PC-9 (cell line): Measurements from ENCODE around the gene COL5A1. TPM values are rescaled to one million over a fixed set of nuclear protein-coding genes. Genes with fewer than 3 reads are reported as not detected.

Experiments used
- BruUV-seq: library from RNA; stranded (reverse); fragments of 400-500 nt; replicated peaks from 2 replicates; lab custom pipeline; 2021; lab: Mats Ljungman, UMichigan
- CTCF ChIA-PET: fragments of 300-600 bp; sonication (Branson Sonifier 250); formaldehyde crosslinking; loops from one replicate; lab custom pipeline; 2022; ENCODE audit warnings: antibody characterized with exemption; lab: Charles Lee
- POLR2A ChIA-PET: fragments of 300-600 bp; sonication (Branson Sonifier 250); formaldehyde crosslinking; loops from one replicate; lab custom pipeline; 2022; ENCODE audit warnings: antibody characterized with exemption; ENCODE audit not compliant: unreplicated experiment; lab: Charles Lee
- DNase-seq, 2 experiments: peaks; one replicate each; pipeline versions ENCODE4 v3.0.0 to v3.0.0-alpha.2; 2015 to 2022; ENCODE audit warnings: mixed read lengths in 1 of 2
- H2AFZ ChIP-seq: fragments of 200-600 bp; sonication (generic); 2 replicates; pipeline ENCODE4 v1.8.1; 2017; ENCODE audit warnings: antibody characterized with exemption
- H3F3A ChIP-seq: fragments of 200-600 bp; sonication (generic); 2 replicates; pipeline ENCODE4 v1.8.1; 2017; ENCODE audit warnings: antibody characterized with exemption, mild to moderate bottlenecking, low read depth; ENCODE audit not compliant: insufficient read depth
- H3K27ac ChIP-seq: fragments of 200-600 bp; sonication (generic); 2 replicates; pipeline ENCODE4 v1.6.1; 2016; ENCODE audit warnings: mixed run types
- H3K27me3 ChIP-seq: fragments of 200-600 bp; sonication (generic); 2 replicates; pipeline ENCODE4 v1.6.1; 2016; ENCODE audit warnings: low read depth, mixed run types; ENCODE audit not compliant: insufficient read depth
- H3K36me3 ChIP-seq: fragments of 200-600 bp; sonication (generic); 2 replicates; pipeline ENCODE4 v1.6.1; 2016; ENCODE audit warnings: low read depth, mixed run types
- H3K4me1 ChIP-seq: fragments of 200-600 bp; sonication (generic); replicated peaks from 2 replicates; pipeline ENCODE4 v1.6.1; 2016; ENCODE audit warnings: mixed run types; ENCODE audit not compliant: insufficient read depth
- H3K4me2 ChIP-seq: fragments of 200-600 bp; sonication (generic); 2 replicates; pipeline ENCODE4 v1.6.1; 2017; ENCODE audit warnings: mixed run types
- H3K4me3 ChIP-seq: fragments of 200-600 bp; sonication (generic); 2 replicates; pipeline ENCODE4 v1.6.1; 2016; ENCODE audit warnings: mixed run types
- H3K79me2 ChIP-seq: fragments of 200-600 bp; sonication (generic); 2 replicates; pipeline ENCODE4 v1.6.1; 2017; ENCODE audit warnings: low read depth, mixed run types
- H3K9me2 ChIP-seq: fragments of 200-600 bp; sonication (generic); 2 replicates; pipeline ENCODE4 v1.8.1; 2017; ENCODE audit warnings: mild to moderate bottlenecking; ENCODE audit not compliant: insufficient read depth
- H3K9me3 ChIP-seq: fragments of 200-600 bp; sonication (generic); 2 replicates; pipeline ENCODE4 v1.8.1; 2016; ENCODE audit warnings: low read depth; ENCODE audit not compliant: insufficient read depth
- H4K20me1 ChIP-seq: fragments of 200-600 bp; sonication (generic); 2 replicates; pipeline ENCODE4 v1.8.1; 2017; ENCODE audit not compliant: insufficient read depth
- CTCF ChIP-seq: fragments of 200-600 bp; sonication (generic); conservative IDR thresholded peaks from 2 replicates; pipeline ENCODE4 v1.6.1; 2017; ENCODE audit warnings: mixed run types, antibody characterized with exemption, mild to moderate bottlenecking, moderate library complexity
- EZH2 ChIP-seq: fragments of 200-600 bp; sonication (generic); IDR thresholded peaks from 2 replicates; pipeline ENCODE4 v1.8.0; 2017; ENCODE audit warnings: antibody characterized with exemption, low read depth
- intact Hi-C: fragments of 100-400 bp; cut with micrococcal nuclease; formaldehyde crosslinking; loops from one replicate; pipeline ENCODE4 v1.10.0; 2022; ENCODE audit not compliant: unreplicated experiment
- total RNA-seq: library from RNA; stranded (reverse); gene quantifications from 2 replicates; pipeline ENCODE4 v1.2.3, GENCODE V29; 2021

Gene COL5A1
- total RNA-seq, 1 experiment from 2014 or later: 15.2 TPM

- Histone ChIP-seq H3K79me2 (no peaks in the 10 kb centered on the region), H3F3A (no peaks in the 10 kb centered on the region), H3K4me2 (no peak overlapping the region), H3K4me1 (no peaks in the 10 kb centered on the region), H3K9me2 (no peaks in the 10 kb centered on the region), H2AFZ (no peak overlapping the region), H3K4me3 (no peak overlapping the region), H3K27me3 (peaks cover 94% of the 10 kb centered on the region), H3K9me3 (no peaks in the 10 kb centered on the region), H4K20me1 (no peaks in the 10 kb centered on the region), H3K27ac (no peak overlapping the region), H3K36me3 (no peaks in the 10 kb centered on the region)
- ChIA-PET CTCF (no interaction called here), POLR2A (no interaction called here)
- DNase-seq: no peak
- intact Hi-C loops: no loop called here
- BruUV-seq: no TSS peak
- no peak for TF ChIP-seq CTCF
- no peak for TF ChIP-seq EZH2
Measured at GRCh38 chr9:134812343-134812673, 170.7 kb downstream of the COL5A1 start.

DNA sequence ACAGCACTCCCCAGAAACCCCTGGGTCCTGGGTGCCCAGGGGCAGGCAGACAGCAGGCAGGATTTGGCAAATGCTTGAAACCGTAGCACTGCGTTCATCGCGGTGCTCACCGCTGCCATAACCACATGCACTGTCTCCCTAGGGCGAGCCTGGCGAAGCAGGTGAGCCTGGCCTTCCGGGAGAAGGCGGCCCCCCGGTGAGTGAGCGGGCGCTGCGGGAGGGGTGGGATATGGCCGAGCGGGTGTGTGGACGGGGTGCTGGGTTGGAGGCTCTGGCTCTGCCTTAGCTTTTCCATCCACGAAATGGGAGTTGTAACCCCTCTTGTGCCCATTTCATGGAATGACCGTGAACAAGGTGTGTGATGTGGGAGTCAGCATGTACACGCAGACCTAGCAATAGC, 172.2 kb downstream of the COL5A1 start:
- Histone ChIP-seq H4K20me1 (no peaks in the 10 kb centered on the region), H3K4me3 (no peak overlapping the region), H3K4me1 (no peaks in the 10 kb centered on the region), H3K79me2 (no peaks in the 10 kb centered on the region), H3K9me2 (no peaks in the 10 kb centered on the region), H3K36me3 (no peaks in the 10 kb centered on the region), H3K9me3 (no peaks in the 10 kb centered on the region), H3F3A (no peaks in the 10 kb centered on the region), H2AFZ (no peak overlapping the region), H3K27me3 (peaks cover 94% of the 10 kb centered on the region), H3K27ac (no peak overlapping the region), H3K4me2 (no peak overlapping the region)
- DNase-seq: no peak
- POLR2A ChIA-PET: no interaction called here
- no TSS peak for BruUV-seq
- intact Hi-C loops: no loop called here
- TF ChIP-seq CTCF (no peak), EZH2 (no peak)
- CTCF ChIA-PET: no interaction called here

- no peak overlapping the region for H2AFZ ChIP-seq
- ChIA-PET CTCF (no interaction called here), POLR2A (no interaction called here)
- peaks cover 94% of the 10 kb centered on the region for H3K27me3 ChIP-seq
- TF ChIP-seq CTCF (no peak), EZH2 (no peak)
- H3K79me2 ChIP-seq: no peaks in the 10 kb centered on the region
- no peaks in the 10 kb centered on the region for H3K4me1 ChIP-seq
- H3K36me3 ChIP-seq: no peaks in the 10 kb centered on the region
- intact Hi-C loops: no loop called here
- no peaks in the 10 kb centered on the region for H3K9me3 ChIP-seq
- H3K27ac ChIP-seq: no peak overlapping the region
- no peak overlapping the region for H3K4me3 ChIP-seq
- H3K9me2 ChIP-seq: no peaks in the 10 kb centered on the region
- H3K4me2 ChIP-seq: no peak overlapping the region
- no peaks in the 10 kb centered on the region for H3F3A ChIP-seq
- no peak for DNase-seq
- no peaks in the 10 kb centered on the region for H4K20me1 ChIP-seq
- no TSS peak for BruUV-seq
Measured at GRCh38 chr9:134814598-134815215, 173.1 kb downstream of the COL5A1 start.
